Chondrocyte (in vitro differentiated cells): ENCODE results near the gene CACNA1B. TPM values are rescaled to one million over a fixed set of nuclear protein-coding genes. Genes with fewer than 3 reads are reported as not detected.

Experiments
- DNase-seq: peaks from one replicate; pipeline ENCODE4 v3.0.0; 2021; ENCODE audit warnings: mixed read lengths, low spot score
- H3K27ac Mint-ChIP-seq: one replicate; pipeline ENCODE4 v1.8.0; 2021; ENCODE audit warnings: mild to moderate bottlenecking, moderate library complexity, mixed read lengths; ENCODE audit not compliant: unreplicated experiment
- H3K27me3 Mint-ChIP-seq: 2 replicates; pipeline ENCODE4 v1.8.0; 2021; ENCODE audit warnings: low read depth, mixed read lengths
- H3K36me3 Mint-ChIP-seq: 2 replicates; pipeline ENCODE4 v1.8.0; 2021; ENCODE audit warnings: low read depth, mixed read lengths
- H3K4me1 Mint-ChIP-seq: 2 replicates; pipeline ENCODE4 v1.8.0; 2021; ENCODE audit warnings: low read depth, mild to moderate bottlenecking, mixed read lengths
- H3K4me3 Mint-ChIP-seq: one replicate; pipeline ENCODE4 v1.8.0; 2021; ENCODE audit warnings: mild to moderate bottlenecking, moderate library complexity, mixed read lengths; ENCODE audit not compliant: unreplicated experiment
- H3K9me3 Mint-ChIP-seq: 2 replicates; pipeline ENCODE4 v1.8.0; 2021; ENCODE audit warnings: low read depth, mixed read lengths
- CTCF ChIP-seq: fragments of 200-600 bp; sonication (generic); IDR thresholded peaks from 2 replicates; pipeline ENCODE4 v1.5.0; 2021; ENCODE audit warnings: antibody characterized with exemption, mild to moderate bottlenecking, moderate library complexity
- total RNA-seq: library from RNA; stranded (reverse); gene quantifications from 3 replicates; pipeline ENCODE4 v1.2.1, GENCODE V29; 2021

Gene CACNA1B
- total RNA-seq, 1 donor from 2014 or later, result 3.7 TPM

- Mint-ChIP-seq H3K36me3 (peaks cover 2% of the 10 kb centered on the region), H3K9me3 (peaks cover 3% of the 10 kb centered on the region), H3K4me3 (no peak overlapping the region)
Observed at GRCh38 chr9:137899551-137900360, 22.2 kb downstream of the CACNA1B start.

GRCh38 chr9:137900584-137901310 lies 23.2 kb downstream of the CACNA1B start:
- H3K27me3 Mint-ChIP-seq, result peaks cover 7% of the 10 kb centered on the region
- peaks cover 4% of the 10 kb centered on the region for H3K4me1 Mint-ChIP-seq
- no peak overlapping the region for H3K4me3 Mint-ChIP-seq
- no peak overlapping the region for H3K27ac Mint-ChIP-seq
- no peak for TF ChIP-seq CTCF
- no peak for DNase-seq
- H3K9me3 Mint-ChIP-seq, result peaks cover 3% of the 10 kb centered on the region
- peaks cover 2% of the 10 kb centered on the region for H3K36me3 Mint-ChIP-seq

More at GRCh38 chr9:137899551-137900360, 22.2 kb downstream of the CACNA1B start:
- H3K27me3 Mint-ChIP-seq, result peaks cover 14% of the 10 kb centered on the region
- no peak for TF ChIP-seq CTCF
- H3K4me1 Mint-ChIP-seq, result peaks cover 4% of the 10 kb centered on the region
- no peak for DNase-seq
- no peak overlapping the region for H3K27ac Mint-ChIP-seq

- DNase-seq, result no peak
- H3K4me3 Mint-ChIP-seq, result no peak overlapping the region
- peaks cover 4% of the 10 kb centered on the region for H3K4me1 Mint-ChIP-seq
- H3K27me3 Mint-ChIP-seq, result peaks cover 13% of the 10 kb centered on the region
- peaks cover 2% of the 10 kb centered on the region for H3K36me3 Mint-ChIP-seq
- H3K27ac Mint-ChIP-seq, result no peak overlapping the region
- peaks cover 3% of the 10 kb centered on the region for H3K9me3 Mint-ChIP-seq
- TF ChIP-seq CTCF, result no peak
Observed at GRCh38 chr9:137902646-137903045, 25.1 kb downstream of the CACNA1B start.

- Mint-ChIP-seq H3K27me3 (peaks cover 10% of the 10 kb centered on the region), H3K4me1 (peaks cover 4% of the 10 kb centered on the region), H3K27ac (no peak overlapping the region), H3K4me3 (no peak overlapping the region), H3K9me3 (peaks cover 3% of the 10 kb centered on the region), H3K36me3 (peaks cover 2% of the 10 kb centered on the region)
- TF ChIP-seq CTCF, result no peak
- DNase-seq, result no peak
Observed at GRCh38 chr9:137905740-137906139, 28.2 kb downstream of the CACNA1B start.

- DNase-seq, result no peak
- no peak for TF ChIP-seq CTCF
- Mint-ChIP-seq H3K4me1 (peaks cover under 1% of the 10 kb centered on the region), H3K9me3 (no peaks in the 10 kb centered on the region), H3K4me3 (no peak overlapping the region), H3K27me3 (peaks cover 12% of the 10 kb centered on the region), H3K27ac (no peak overlapping the region), H3K36me3 (no peaks in the 10 kb centered on the region)
Observed at GRCh38 chr9:137907776-137908175, 30.2 kb downstream of the CACNA1B start.
